Thyroid gland (tissue), 4 donors: ENCODE data around the gene PCNX1. TPM values are rescaled to one million over a fixed set of nuclear protein-coding genes. Genes with fewer than 3 reads are reported as not detected.

ENCODE experiments used
- DNase-seq, 2 donors: peaks; one replicate each; pipeline ENCODE4 v3.0.0-alpha.2; 2019
- H3K27ac ChIP-seq, 3 donors: fragments of 200-600 bp; sonication (generic); 1 replicate in 2 of 3; 2 replicates in 1 of 3; pipeline ENCODE4 v1.5.1; 2016 to 2019; ENCODE audit warnings: mild to moderate bottlenecking in 1 of 3, moderate library complexity in 1 of 3
- H3K27me3 ChIP-seq: fragments of 200-600 bp; sonication (generic); one replicate; pipeline ENCODE4 v1.5.1; 2019
- H3K36me3 ChIP-seq, 2 donors: fragments of 200-600 bp; sonication (generic); one replicate each; pipeline ENCODE4 v1.5.1; 2016 to 2019
- H3K4me1 ChIP-seq, 2 donors: fragments of 200-600 bp; sonication (generic); one replicate each; pipeline ENCODE4 v1.5.1; 2017 to 2019
- H3K4me3 ChIP-seq, 3 donors: fragments of 200-600 bp; sonication (generic); replicated peaks in 1 of 3; 1 replicate in 2 of 3; 2 replicates in 1 of 3; pipeline ENCODE4 v1.5.1; 2016; ENCODE audit warnings: mild to moderate bottlenecking in 1 of 3
- H3K9me3 ChIP-seq: fragments of 200-600 bp; sonication (generic); one replicate; pipeline ENCODE4 v1.5.1; 2017
- POLR2A ChIP-seq, 2 donors: fragments of 450-650 bp; IDR thresholded peaks; one replicate each; pipeline ENCODE4 v1.6.1; 2017; ENCODE audit warnings: antibody characterized with exemption in 2 of 2, mild to moderate bottlenecking in 2 of 2, moderate library complexity in 1 of 2
- WGBS, 2 donors: methylation state at CpG; one replicate each; pipeline ENCODE4 v1.1.5; 2017; 5-methylcytosine and 5-hydroxymethylcytosine counted together
- intact Hi-C: fragments of 100-400 bp; cut with DNase I; formaldehyde crosslinking; loops from one replicate; pipeline ENCODE4 v1.15.1; 2023
- total RNA-seq, 4 donors: library from RNA; depleted of rRNA; stranded (reverse); fragments of >200 nt; gene quantifications; one replicate each; pipeline ENCODE4 v1.2.3, GENCODE V29; 2016
- TF ChIP-seq, protein P1 (sequence below), 6 experiments: fragments of 200-600 bp in 3 of 6; fragments of 450-650 bp in 3 of 6; sonication (generic) in 3 of 6; IDR thresholded peaks; one replicate each; pipeline ENCODE4 v1.5.1; 2016 to 2019; ENCODE audit warnings: antibody characterized with exemption in 6 of 6, mild to moderate bottlenecking in 2 of 6, inconsistent platforms in 1 of 6, moderate library complexity in 1 of 6

PCNX1 gene
- total RNA-seq, 4 donors from 2014 or later: 43.8 to 78.5 (median 69.7) TPM

GRCh38 chr14:70881549-70882177 is 25.6 kb upstream of the PCNX1 start:
- DNase-seq: no peak
- Histone ChIP-seq H3K9me3 (no peaks in the 10 kb centered on the region), H3K4me3 (no peak overlapping the region), H3K27ac (no peak overlapping the region), H3K27me3 (no peaks in the 10 kb centered on the region), H3K4me1 (peaks cover 3 to 8% of the 10 kb centered on the region in 2 donors), H3K36me3 (no peaks in the 10 kb centered on the region)
- TF ChIP-seq, protein P1, sequence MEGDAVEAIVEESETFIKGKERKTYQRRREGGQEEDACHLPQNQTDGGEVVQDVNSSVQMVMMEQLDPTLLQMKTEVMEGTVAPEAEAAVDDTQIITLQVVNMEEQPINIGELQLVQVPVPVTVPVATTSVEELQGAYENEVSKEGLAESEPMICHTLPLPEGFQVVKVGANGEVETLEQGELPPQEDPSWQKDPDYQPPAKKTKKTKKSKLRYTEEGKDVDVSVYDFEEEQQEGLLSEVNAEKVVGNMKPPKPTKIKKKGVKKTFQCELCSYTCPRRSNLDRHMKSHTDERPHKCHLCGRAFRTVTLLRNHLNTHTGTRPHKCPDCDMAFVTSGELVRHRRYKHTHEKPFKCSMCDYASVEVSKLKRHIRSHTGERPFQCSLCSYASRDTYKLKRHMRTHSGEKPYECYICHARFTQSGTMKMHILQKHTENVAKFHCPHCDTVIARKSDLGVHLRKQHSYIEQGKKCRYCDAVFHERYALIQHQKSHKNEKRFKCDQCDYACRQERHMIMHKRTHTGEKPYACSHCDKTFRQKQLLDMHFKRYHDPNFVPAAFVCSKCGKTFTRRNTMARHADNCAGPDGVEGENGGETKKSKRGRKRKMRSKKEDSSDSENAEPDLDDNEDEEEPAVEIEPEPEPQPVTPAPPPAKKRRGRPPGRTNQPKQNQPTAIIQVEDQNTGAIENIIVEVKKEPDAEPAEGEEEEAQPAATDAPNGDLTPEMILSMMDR (IDR thresholded peaks at IDR 0.05): no peak
- TF ChIP-seq POLR2A (IDR thresholded peaks at IDR 0.05): no peak
- intact Hi-C loops: no loop called here
- WGBS, 2 donors: 90 to 94% methylated on average over 7 of the region's 7 CpGs

DNA sequence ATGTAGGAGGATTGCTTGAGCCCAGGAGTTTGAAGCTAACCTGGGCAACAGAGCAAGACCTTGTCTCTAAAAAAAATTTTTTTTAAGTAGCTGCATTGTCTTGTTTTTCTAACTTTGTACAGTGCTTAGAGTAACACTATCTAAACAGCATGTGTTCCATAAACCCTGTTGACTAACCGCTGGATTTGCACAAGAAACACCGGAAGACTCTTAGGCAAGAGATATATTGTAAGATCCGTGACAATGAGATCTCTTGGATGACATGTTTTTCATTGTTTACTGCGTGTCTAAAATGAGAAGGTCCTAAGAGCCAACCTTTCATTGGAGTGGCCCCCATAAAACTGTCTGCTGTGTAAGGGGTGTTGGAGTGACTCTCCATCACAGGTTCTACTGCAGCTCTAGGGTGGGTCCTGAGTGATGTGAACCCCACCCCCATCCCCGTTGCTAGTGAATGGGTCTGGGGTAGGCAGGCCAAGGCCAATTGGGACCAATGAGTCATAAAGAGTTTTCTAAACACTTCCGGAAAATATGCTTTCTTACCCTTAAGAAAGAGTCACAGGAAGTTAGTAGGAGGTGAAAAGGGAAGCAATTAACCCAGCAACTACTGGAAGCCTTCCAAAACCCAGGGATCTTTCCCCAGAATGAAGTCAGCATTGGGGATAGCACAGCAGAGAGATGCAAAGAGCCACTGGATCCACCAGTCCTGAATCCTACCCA is 24.3 kb upstream of the PCNX1 start:
- Histone ChIP-seq H3K9me3 (no peaks in the 10 kb centered on the region), H3K27ac (no peak overlapping the region), H3K4me1 (peaks cover 3 to 19% of the 10 kb centered on the region in 2 donors), H3K4me3 (no peak overlapping the region), H3K27me3 (no peaks in the 10 kb centered on the region), H3K36me3 (no peaks in the 10 kb centered on the region)
- TF ChIP-seq, protein P1 (IDR thresholded peaks at IDR 0.05): no peak
- TF ChIP-seq POLR2A (IDR thresholded peaks at IDR 0.05): no peak
- WGBS, 2 donors: 71 to 83% methylated on average over 6 of the region's 6 CpGs
- no peak for DNase-seq
- intact Hi-C loops: no loop called here

DNA sequence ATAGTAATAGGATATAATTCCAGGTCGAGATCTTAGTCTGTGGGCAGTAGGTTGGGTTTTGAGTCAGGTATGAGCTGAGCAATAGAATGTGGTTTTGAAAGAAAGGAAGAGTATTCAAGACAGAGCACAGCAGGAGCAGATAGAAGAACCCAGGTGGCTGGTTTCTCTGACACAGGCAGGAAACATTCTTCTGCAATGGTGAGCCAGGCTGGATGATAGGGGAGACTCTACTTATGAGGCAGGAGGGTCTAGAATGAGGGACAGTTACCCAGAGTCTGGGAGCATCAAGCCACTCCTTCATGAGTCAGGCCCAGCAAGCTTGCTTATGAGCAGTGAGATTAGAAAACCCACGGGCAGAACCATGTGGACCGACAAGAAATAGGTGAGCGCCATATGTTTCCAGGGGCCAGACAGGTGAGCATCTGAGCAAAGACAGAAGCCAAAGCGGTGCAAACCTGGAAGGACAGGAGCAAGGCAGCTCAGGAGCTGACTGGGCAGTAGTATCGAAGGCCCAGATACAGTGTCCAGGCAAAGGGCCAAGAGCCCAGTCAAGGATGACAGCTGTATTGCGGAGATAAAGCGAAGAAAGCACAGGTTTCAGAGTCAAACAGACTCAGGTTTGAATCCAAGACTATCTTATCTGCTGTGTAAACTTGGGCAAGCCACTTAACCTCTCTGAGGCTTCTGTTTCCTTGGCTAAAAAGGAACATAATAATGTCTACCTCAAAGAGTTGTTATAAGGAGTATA is 22.5 kb upstream of the PCNX1 start:
- DNase-seq: peak; percentile 80 to 86
- TF ChIP-seq, protein P1 (IDR thresholded peaks at IDR 0.05): no peak
- no peak for TF ChIP-seq POLR2A (IDR thresholded peaks at IDR 0.05)
- Histone ChIP-seq H3K27me3 (no peaks in the 10 kb centered on the region), H3K4me3 (no peak overlapping the region), H3K36me3 (no peaks in the 10 kb centered on the region), H3K27ac (no peak overlapping the region), H3K9me3 (no peaks in the 10 kb centered on the region), H3K4me1 (peaks cover 0 to 29% of the 10 kb centered on the region in 2 donors)
- 65 to 71% methylated on average over 8 of the region's 8 CpGs for WGBS, 2 donors
- intact Hi-C loops: no loop called here

- Histone ChIP-seq H3K4me3 (no peak overlapping the region), H3K27ac (no peak overlapping the region), H3K36me3 (no peaks in the 10 kb centered on the region), H3K27me3 (no peaks in the 10 kb centered on the region), H3K4me1 (peaks cover 0 to 29% of the 10 kb centered on the region in 2 donors), H3K9me3 (no peaks in the 10 kb centered on the region)
- intact Hi-C loops: no loop called here
- TF ChIP-seq, protein P1 (IDR thresholded peaks at IDR 0.05): no peak
- TF ChIP-seq POLR2A (IDR thresholded peaks at IDR 0.05): no peak
- DNase-seq: no peak
- WGBS, 2 donors: 81 to 87% methylated on average over 5 of the region's 5 CpGs
These were observed 21.8 kb upstream of the PCNX1 start for GRCh38 chr14:70885343-70886022.
